ENCODE data around the gene FARS2.
"Not testable (repeated sequence)": the region's sequence is repeated elsewhere in the genome, so short reads cannot be mapped to it uniquely, and the experiment has no call there.

The FARS2 gene

GRCh38 chr6:5682530-5682929 lies 421.2 kb downstream of the FARS2 start:
- no peak for TF ChIP-seq CTCF (IDR thresholded peaks at IDR 0.05; ENCODE audit: low read length, missing control alignments)
- no peak overlapping the region for H3K4me3 ChIP-seq (replicated peaks; ENCODE audit: low read depth, low read length)
- DNase-seq (ENCODE audit: low read depth), result no peak

- H3K4me3 ChIP-seq (replicated peaks; ENCODE audit: low read depth, low read length); DNase-seq (ENCODE audit: low read depth): not testable (repeated sequence)
Observed at GRCh38 chr6:5683747-5684146, 422.4 kb downstream of the FARS2 start.

GRCh38 chr6:5684320-5685053 lies 423.2 kb downstream of the FARS2 start:
- no peak for DNase-seq (ENCODE audit: low read depth)

GRCh38 chr6:5693225-5694145 lies 432.2 kb downstream of the FARS2 start:
- no peak for DNase-seq (ENCODE audit: low read depth)
- H3K4me3 ChIP-seq (replicated peaks; ENCODE audit: low read depth, low read length), result no peak overlapping the region
- no peak for TF ChIP-seq CTCF (IDR thresholded peaks at IDR 0.05; ENCODE audit: low read length, missing control alignments)

More at GRCh38 chr6:5684320-5685053, 423.2 kb downstream of the FARS2 start:
- H3K4me3 ChIP-seq (replicated peaks; ENCODE audit: low read depth, low read length), result no peak overlapping the region
- no peak for TF ChIP-seq CTCF (IDR thresholded peaks at IDR 0.05; ENCODE audit: low read length, missing control alignments)

DNA sequence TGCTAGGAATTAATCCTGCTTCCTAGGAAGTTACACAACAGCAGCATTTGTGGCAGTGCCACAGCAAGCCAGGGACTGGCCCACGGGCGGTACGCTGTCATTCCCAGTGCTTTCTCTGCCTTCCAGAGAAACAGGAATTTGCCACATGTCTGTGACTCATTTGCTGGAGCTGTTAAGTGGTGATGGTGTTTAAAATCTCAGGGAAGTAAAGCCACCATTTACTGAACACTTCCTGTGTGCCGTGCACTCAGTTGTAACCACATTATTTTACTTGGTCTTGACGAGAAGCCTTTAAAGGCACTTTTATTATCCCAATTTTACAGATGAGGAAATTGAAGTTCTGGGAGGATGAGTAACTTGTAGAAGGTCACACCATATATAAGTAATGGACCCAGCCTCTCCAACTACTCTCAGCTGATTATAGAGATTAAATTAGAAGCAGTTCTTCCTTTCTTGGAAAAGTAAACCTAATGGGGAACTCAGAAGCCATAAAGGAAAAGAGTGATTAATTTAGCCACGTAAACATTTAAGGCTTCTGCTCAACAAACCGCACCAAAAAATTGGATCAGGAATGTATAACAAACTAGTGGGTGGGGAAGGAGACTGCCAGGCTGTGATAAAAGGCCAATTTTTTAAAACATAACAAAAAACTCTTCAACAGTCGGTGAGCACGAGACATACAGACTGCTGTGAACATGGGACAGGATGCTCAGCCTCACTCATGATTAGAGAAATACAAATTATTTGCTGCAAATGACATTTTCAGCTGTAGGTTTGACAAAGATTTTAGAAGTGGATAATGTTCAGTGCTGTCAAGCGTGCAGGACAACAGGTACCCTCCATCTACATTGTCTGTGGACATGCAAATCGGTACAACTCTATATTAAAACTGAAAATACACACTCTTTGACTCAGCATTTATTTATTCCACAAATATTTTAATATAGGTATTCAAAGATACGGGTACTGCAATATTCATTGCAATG lies 434.2 kb downstream of the FARS2 start:
- DNase-seq (ENCODE audit: low read depth), result peak; percentile 27
- H3K4me3 ChIP-seq (replicated peaks; ENCODE audit: low read depth, low read length), result no peak overlapping the region
- TF ChIP-seq CTCF (IDR thresholded peaks at IDR 0.05; ENCODE audit: low read length, missing control alignments), result no peak

GRCh38 chr6:5697508-5697907 lies 436.2 kb downstream of the FARS2 start:
- no peak for TF ChIP-seq CTCF (IDR thresholded peaks at IDR 0.05; ENCODE audit: low read length, missing control alignments)
- no peak overlapping the region for H3K4me3 ChIP-seq (replicated peaks; ENCODE audit: low read depth, low read length)
- DNase-seq (ENCODE audit: low read depth), result no peak

All from fibroblast of pulmonary artery (primary cell).